ENCODE data around the gene DNAJB4.
"Not testable (repeated sequence)": the region's sequence is repeated elsewhere in the genome, so short reads cannot be mapped to it uniquely, and the experiment has no call there.

The DNAJB4 gene

DNA sequence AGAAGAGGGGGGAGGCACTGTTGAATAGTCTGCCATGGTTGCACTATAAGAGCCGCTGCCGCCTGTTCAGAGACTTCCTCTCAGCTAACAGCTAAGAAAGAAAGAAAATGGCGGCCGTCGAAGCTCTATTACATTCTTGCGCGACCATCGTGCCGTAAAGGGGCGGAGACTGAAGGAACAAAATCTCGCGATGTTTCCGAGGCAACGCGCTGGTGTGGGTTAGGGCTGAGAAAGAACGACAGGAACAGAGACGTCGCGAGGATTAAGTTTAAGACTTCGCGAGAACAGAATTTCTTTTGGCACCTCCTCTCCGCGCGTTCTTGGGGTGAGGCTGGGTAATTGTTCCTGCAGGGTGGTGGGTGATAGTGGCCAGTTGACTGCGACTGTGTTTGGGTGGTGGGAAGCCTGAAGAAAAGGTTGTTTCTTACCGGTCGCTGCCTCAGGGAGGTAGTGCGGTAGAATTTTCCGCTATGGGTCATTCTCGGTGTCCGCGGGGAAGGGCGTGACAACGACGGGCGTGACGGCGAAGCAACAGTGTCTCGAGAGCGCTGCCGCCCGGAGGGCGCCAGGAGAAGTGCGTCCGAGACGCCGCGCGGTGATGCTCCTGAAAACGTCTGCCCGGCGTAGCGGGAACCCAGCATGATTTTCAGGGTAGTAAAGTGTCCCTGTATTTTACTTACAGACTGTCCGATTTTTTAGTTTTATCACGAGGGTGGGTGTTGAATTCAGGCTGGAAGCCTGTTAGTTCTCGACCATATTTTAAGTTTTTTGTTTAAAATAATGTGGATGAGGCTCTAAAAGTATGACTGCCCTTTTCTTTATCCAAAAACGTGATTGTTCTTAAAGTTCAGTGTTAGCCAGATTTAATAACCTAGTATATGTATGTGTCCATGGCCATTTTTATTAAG, 25.5 kb upstream of the DNAJB4 start, which contains the start of gene FUBP1:
TSS of gene FUBP1 (minus strand) at position 104 of the 908 bp plus-strand sequence. CDS start at position 36, 68 bp downstream.
- peak within 1 kb of the TSS; percentile 78 for H3K4me3 ChIP-seq (ENCODE audit: low read depth, low read length)
- TF ChIP-seq, protein P1, sequence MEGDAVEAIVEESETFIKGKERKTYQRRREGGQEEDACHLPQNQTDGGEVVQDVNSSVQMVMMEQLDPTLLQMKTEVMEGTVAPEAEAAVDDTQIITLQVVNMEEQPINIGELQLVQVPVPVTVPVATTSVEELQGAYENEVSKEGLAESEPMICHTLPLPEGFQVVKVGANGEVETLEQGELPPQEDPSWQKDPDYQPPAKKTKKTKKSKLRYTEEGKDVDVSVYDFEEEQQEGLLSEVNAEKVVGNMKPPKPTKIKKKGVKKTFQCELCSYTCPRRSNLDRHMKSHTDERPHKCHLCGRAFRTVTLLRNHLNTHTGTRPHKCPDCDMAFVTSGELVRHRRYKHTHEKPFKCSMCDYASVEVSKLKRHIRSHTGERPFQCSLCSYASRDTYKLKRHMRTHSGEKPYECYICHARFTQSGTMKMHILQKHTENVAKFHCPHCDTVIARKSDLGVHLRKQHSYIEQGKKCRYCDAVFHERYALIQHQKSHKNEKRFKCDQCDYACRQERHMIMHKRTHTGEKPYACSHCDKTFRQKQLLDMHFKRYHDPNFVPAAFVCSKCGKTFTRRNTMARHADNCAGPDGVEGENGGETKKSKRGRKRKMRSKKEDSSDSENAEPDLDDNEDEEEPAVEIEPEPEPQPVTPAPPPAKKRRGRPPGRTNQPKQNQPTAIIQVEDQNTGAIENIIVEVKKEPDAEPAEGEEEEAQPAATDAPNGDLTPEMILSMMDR (IDR thresholded peaks at IDR 0.05; ENCODE audit: borderline replicate concordance, insufficient read depth, low read depth, low read length) = peak; percentile 81

DNA sequence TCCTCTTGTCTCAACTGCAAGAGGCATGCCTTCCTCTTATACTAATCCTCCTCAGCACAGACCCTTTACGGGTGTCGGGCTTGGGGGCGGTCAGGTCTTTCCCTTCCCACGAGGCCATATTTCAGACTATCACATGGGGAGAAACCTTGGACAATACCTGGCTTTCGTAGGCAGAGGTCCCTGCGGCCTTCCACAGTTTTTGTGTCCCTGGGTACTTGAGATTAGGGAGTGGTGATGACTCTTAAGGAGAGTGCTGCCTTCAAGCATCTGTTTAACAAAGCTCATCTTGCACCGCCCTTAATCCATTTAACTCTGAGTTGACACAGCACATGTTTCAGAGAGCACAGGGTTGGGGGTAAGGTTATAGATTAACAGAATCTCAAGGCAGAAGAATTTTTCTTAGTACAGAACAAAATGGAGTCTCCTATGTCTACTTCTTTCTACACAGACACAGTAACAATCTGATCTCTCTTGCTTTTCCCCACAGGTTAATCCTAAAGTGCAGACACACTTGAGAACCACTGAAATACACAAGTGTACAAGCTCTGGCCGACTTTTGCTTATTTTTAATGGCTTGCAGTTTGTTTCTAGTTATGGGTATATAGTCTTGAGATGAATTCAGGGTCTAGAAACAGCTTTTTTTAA, 21.3 kb upstream of the DNAJB4 start:
- not testable (repeated sequence) for H3K4me3 ChIP-seq (ENCODE audit: low read depth, low read length)

DNA sequence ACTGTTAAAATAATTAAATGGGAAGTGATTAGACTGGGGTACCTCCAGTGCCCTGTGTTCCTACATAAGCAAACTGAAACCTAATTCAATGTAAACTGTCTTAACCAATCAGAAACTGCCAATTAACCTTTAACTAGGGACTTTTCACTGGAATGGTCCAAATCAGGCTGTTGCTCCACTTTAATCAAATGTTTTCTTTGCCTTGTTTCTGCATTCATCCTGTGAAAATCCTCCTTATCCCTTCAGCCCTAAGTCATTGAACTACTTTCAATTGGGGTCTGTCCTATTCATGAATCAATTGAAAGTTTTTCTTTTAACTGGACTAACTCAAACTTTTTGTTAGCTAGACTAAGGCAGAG, 20.8 kb upstream of the DNAJB4 start:
- TF ChIP-seq, protein P1 (IDR thresholded peaks at IDR 0.05; ENCODE audit: borderline replicate concordance, insufficient read depth, low read depth, low read length) = no peak
- H3K4me3 ChIP-seq (ENCODE audit: low read depth, low read length) = no peak overlapping the region

DNA sequence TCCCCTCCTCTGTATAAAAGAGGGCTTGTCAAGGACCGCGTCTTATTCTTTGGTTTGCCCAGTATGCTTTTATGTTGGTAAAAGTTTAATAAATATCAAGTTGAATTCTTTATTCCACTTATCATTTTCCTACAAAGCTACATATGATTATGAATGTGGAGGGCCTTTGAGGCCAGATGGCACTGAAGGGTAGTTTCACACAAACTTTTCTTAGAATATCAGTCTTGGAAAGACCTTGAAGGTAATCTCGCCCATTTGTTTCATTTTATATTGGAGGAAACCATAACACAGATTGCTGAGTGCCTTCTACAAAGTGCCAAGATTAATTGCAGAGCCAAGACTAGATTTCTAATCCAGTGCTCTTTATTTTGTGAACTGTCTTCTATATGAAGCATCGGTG, 20.1 kb upstream of the DNAJB4 start:
- no peak overlapping the region for H3K4me3 ChIP-seq (ENCODE audit: low read depth, low read length)
- TF ChIP-seq, protein P1 (IDR thresholded peaks at IDR 0.05; ENCODE audit: borderline replicate concordance, insufficient read depth, low read depth, low read length) = no peak

DNA sequence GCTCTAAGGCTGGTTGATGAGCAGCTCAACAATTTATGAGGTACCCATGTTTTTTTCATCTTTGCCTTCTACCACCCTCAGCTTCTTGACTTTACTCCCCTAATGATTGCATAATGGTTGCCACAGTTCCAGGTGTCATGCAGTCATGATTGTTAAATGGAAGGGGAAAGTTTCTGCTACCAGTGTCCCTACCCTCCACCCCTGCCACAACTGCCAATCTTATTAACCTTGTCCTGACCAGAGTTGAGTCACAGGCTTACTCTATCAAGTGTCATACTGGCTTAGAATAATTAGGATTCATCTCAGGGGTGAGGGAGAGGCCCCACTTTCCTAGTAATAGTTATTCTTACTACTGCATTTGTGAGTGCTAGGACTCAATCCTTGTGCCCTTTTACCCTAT, 17.9 kb upstream of the DNAJB4 start:
- H3K4me3 ChIP-seq (ENCODE audit: low read depth, low read length) = no peak overlapping the region
- TF ChIP-seq, protein P1 (IDR thresholded peaks at IDR 0.05; ENCODE audit: borderline replicate concordance, insufficient read depth, low read depth, low read length) = no peak

DNA sequence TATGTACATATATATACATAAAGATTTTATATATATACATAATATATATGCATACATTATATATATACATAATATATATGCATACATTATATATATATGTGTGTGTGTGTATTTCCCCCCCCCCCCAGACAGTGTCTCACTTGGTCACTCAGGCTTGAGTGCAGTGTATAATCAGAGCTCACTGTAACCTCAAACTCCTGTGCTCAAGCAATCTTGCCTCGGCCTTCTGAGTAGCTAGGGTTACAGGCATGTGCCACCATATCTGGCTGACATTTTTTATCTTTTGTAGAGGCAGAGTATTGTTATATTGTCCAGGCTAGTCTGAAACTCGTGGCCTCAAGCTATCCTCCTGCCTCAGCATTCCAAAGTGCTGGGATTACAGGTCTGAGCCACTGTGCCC, 16.8 kb upstream of the DNAJB4 start:
- H3K4me3 ChIP-seq (ENCODE audit: low read depth, low read length) = no peak overlapping the region
- TF ChIP-seq, protein P1 (IDR thresholded peaks at IDR 0.05; ENCODE audit: borderline replicate concordance, insufficient read depth, low read depth, low read length) = no peak

DNA sequence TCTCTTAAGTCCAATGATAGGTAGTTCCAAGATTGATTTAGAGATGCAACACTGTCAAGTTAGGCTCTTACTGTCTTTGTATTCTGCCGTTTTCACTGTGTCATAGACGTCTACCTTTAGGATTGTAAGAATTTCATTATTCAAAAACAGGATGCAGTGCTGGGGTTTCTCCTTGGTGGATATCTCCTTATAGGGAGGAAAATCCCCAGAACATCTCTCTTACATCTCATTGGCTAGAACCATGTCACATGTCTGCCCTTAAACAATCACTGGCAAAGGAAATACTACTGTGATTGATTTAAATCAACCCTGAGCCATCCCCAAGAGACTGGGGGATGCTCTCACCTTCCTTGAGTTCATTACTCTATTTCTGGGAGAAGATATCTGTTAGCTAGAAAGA, 15.0 kb upstream of the DNAJB4 start:
- H3K4me3 ChIP-seq (ENCODE audit: low read depth, low read length) = no peak overlapping the region
- TF ChIP-seq, protein P1 (IDR thresholded peaks at IDR 0.05; ENCODE audit: borderline replicate concordance, insufficient read depth, low read depth, low read length) = no peak
